ENCODE measurements around the gene VRK2. TPM values are rescaled to one million over a fixed set of nuclear protein-coding genes. Genes with fewer than 3 reads are reported as not detected.

The VRK2 gene
- total RNA-seq, 2 donors from 2014 or later, result 6.6 to 10.9 TPM

GRCh38 chr2:58019229-58019628, 27.4 kb upstream of the VRK2 start:
- no peaks in the 10 kb centered on the region for H3K36me3 ChIP-seq (replicated peaks in 1 of 2; ENCODE audit: insufficient read depth in 1 of 2, low read depth in 2 of 2)
- no peak for TF ChIP-seq CTCF (IDR thresholded peaks at IDR 0.05)
- no peak for TF ChIP-seq POLR2A (IDR thresholded peaks at IDR 0.05)
- no peak overlapping the region for H3K27ac ChIP-seq

GRCh38 chr2:58025150-58025933, 21.3 kb upstream of the VRK2 start:
- no peak overlapping the region for H3K4me3 ChIP-seq
- no peaks in the 10 kb centered on the region for H3K27me3 ChIP-seq
- no peaks in the 10 kb centered on the region for H3K9me3 ChIP-seq
- no peak for TF ChIP-seq POLR2A (IDR thresholded peaks at IDR 0.05)
- TF ChIP-seq CTCF (IDR thresholded peaks at IDR 0.05), result no peak
- WGBS, 2 donors, result 68 to 89% methylated on average over 2 of the region's 2 CpGs
- H3K36me3 ChIP-seq (replicated peaks in 1 of 2; ENCODE audit: insufficient read depth in 1 of 2, low read depth in 2 of 2), result no peaks in the 10 kb centered on the region
- intact Hi-C loops (cut with DNase I), result no loop called here
- ATAC-seq (no peak), DNase-seq (no peak)
- H3K27ac ChIP-seq, result no peak overlapping the region
- no peaks in the 10 kb centered on the region for H3K4me1 ChIP-seq

More at GRCh38 chr2:58019229-58019628, 27.4 kb upstream of the VRK2 start:
- H3K4me3 ChIP-seq, result no peak overlapping the region
- no peak for DNase-seq
- no peak for ATAC-seq
- 19 to 59% methylated on average over 1 of the region's 1 CpG for WGBS, 2 donors
- intact Hi-C loops (cut with DNase I), result no loop called here
- no peaks in the 10 kb centered on the region for H3K9me3 ChIP-seq
- no peaks in the 10 kb centered on the region for H3K27me3 ChIP-seq
- H3K4me1 ChIP-seq, result no peaks in the 10 kb centered on the region

GRCh38 chr2:58027029-58027428, 19.6 kb upstream of the VRK2 start:
- H3K27ac ChIP-seq, result no peak overlapping the region
- ATAC-seq (no peak), DNase-seq (no peak)
- no peak overlapping the region for H3K4me3 ChIP-seq
- TF ChIP-seq POLR2A (IDR thresholded peaks at IDR 0.05), result no peak
- no peak for TF ChIP-seq CTCF (IDR thresholded peaks at IDR 0.05)
- H3K9me3 ChIP-seq, result no peaks in the 10 kb centered on the region
- intact Hi-C loops (cut with DNase I), result no loop called here
- H3K27me3 ChIP-seq, result no peaks in the 10 kb centered on the region
- H3K4me1 ChIP-seq, result no peaks in the 10 kb centered on the region
- no peaks in the 10 kb centered on the region for H3K36me3 ChIP-seq (replicated peaks in 1 of 2; ENCODE audit: insufficient read depth in 1 of 2, low read depth in 2 of 2)

GRCh38 chr2:58030771-58031170, 15.8 kb upstream of the VRK2 start:
- DNase-seq (no peak), ATAC-seq (no peak)
- Histone ChIP-seq H3K27me3 (no peaks in the 10 kb centered on the region), H3K4me1 (no peaks in the 10 kb centered on the region), H3K36me3 (replicated peaks in 1 of 2; ENCODE audit: insufficient read depth in 1 of 2, low read depth in 2 of 2) (no peaks in the 10 kb centered on the region), H3K4me3 (no peak overlapping the region), H3K9me3 (no peaks in the 10 kb centered on the region), H3K27ac (no peak overlapping the region)
- TF ChIP-seq POLR2A (IDR thresholded peaks at IDR 0.05) (no peak), CTCF (IDR thresholded peaks at IDR 0.05) (no peak)
- 50 to 61% methylated on average over 1 of the region's 1 CpG for WGBS, 2 donors
- intact Hi-C loops (cut with DNase I), result no loop called here
